ENCODE measurements around the gene FOXJ1. TPM values are rescaled to one million over a fixed set of nuclear protein-coding genes. Genes with fewer than 3 reads are reported as not detected.
A peak's percentile ranks its signal among the peaks of the same experiment; 100 is the strongest.

The FOXJ1 gene
- total and polyA plus RNA-seq, 2 of the 13 experiments (the other 11 are each of a cell fraction or from before 2014, with no cell fraction given): 0.98 to 1.6 TPM

GRCh38 chr17:76131692-76132573 lies 9.1 kb downstream of the FOXJ1 start (continued):
- TF ChIP-seq, protein P1, sequence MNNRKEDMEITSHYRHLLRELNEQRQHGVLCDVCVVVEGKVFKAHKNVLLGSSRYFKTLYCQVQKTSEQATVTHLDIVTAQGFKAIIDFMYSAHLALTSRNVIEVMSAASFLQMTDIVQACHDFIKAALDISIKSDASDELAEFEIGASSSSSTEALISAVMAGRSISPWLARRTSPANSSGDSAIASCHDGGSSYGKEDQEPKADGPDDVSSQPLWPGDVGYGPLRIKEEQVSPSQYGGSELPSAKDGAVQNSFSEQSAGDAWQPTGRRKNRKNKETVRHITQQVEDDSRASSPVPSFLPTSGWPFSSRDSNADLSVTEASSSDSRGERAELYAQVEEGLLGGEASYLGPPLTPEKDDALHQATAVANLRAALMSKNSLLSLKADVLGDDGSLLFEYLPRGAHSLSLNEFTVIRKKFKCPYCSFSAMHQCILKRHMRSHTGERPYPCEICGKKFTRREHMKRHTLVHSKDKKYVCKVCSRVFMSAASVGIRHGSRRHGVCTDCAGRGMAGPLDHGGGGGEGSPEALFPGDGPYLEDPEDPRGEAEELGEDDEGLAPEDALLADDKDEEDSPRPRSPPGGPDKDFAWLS (CRISPR knock-in tag; IDR thresholded peaks at IDR 0.05; ENCODE audit: borderline replicate concordance): no peak
- TF ChIP-seq ADNP (CRISPR knock-in tag; IDR thresholded peaks at IDR 0.05) (no peak), ZKSCAN5 (CRISPR knock-in tag; IDR thresholded peaks at IDR 0.05) (no peak), ZSCAN20 (CRISPR knock-in tag; IDR thresholded peaks at IDR 0.05; ENCODE audit: borderline replicate concordance) (no peak), HNF4G (IDR thresholded peaks at IDR 0.05; ENCODE audit: borderline replicate concordance, low read depth, low read length) (no peak), HNF4G (CRISPR knock-in tag; IDR thresholded peaks at IDR 0.05; ENCODE audit: borderline replicate concordance, low read depth) (no peak), KLF12 (CRISPR knock-in tag; IDR thresholded peaks at IDR 0.05; ENCODE audit: borderline replicate concordance) (no peak), ZNF839 (CRISPR knock-in tag; IDR thresholded peaks at IDR 0.05; ENCODE audit: borderline replicate concordance) (no peak), ISX (CRISPR knock-in tag; conservative IDR thresholded peaks at IDR 0.05) (no peak), MAX (IDR thresholded peaks at IDR 0.05) (peak; percentile 5; the same call in 1 of the 2 replicates), CC2D1A (CRISPR knock-in tag; IDR thresholded peaks at IDR 0.05) (no peak), REL (CRISPR knock-in tag; conservative IDR thresholded peaks at IDR 0.05) (no peak), ATF7 (IDR thresholded peaks at IDR 0.05) (no peak), ATF7 (CRISPR knock-in tag; IDR thresholded peaks at IDR 0.05) (no peak), ZNF318 (CRISPR knock-in tag; IDR thresholded peaks at IDR 0.05) (no peak), CCAR2 (optimal IDR thresholded peaks at IDR 0.05; ENCODE audit: low read depth, low read length) (no peak)
- TF ChIP-seq, protein P2, sequence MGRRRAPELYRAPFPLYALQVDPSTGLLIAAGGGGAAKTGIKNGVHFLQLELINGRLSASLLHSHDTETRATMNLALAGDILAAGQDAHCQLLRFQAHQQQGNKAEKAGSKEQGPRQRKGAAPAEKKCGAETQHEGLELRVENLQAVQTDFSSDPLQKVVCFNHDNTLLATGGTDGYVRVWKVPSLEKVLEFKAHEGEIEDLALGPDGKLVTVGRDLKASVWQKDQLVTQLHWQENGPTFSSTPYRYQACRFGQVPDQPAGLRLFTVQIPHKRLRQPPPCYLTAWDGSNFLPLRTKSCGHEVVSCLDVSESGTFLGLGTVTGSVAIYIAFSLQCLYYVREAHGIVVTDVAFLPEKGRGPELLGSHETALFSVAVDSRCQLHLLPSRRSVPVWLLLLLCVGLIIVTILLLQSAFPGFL (CRISPR knock-in tag; IDR thresholded peaks at IDR 0.05): no peak
